Caco-2 (cell line): ENCODE data around the gene CEP83. TPM values are rescaled to one million over a fixed set of nuclear protein-coding genes. Genes with fewer than 3 reads are reported as not detected.
"Not testable (repeated sequence)": the region's sequence is repeated elsewhere in the genome, so short reads cannot be mapped to it uniquely, and the experiment has no call there.

Source experiments
- BruUV-seq: library from RNA; stranded (reverse); fragments of 400-500 nt; replicated peaks from 2 replicates; lab custom pipeline; 2021; lab: Mats Ljungman, UMichigan
- CTCF ChIA-PET: fragments of 300-600 bp; sonication (Branson Sonifier 250); formaldehyde crosslinking; loops from one replicate; lab custom pipeline; 2022; ENCODE audit warnings: antibody characterized with exemption; lab: Charles Lee
- POLR2A ChIA-PET: fragments of 300-600 bp; sonication (Branson Sonifier 250); formaldehyde crosslinking; loops from one replicate; lab custom pipeline; 2022; ENCODE audit warnings: antibody characterized with exemption; lab: Charles Lee
- DNase-seq, 2 experiments: peaks; one replicate each; pipeline versions ENCODE4 v3.0.0 to v3.0.0-alpha.2; 2020 to 2022
- H3K27me3 ChIP-seq: replicated peaks from 2 replicates; pipeline ENCODE4 v1.6.0; 2011; ENCODE audit warnings: low read length; ENCODE audit not compliant: control insufficient read depth, insufficient read depth
- H3K36me3 ChIP-seq: 2 replicates; pipeline ENCODE4 v1.5.1; 2011; ENCODE audit warnings: low read length; ENCODE audit not compliant: control insufficient read depth, insufficient read depth
- H3K4me1 ChIP-seq: fragments of 250-450 bp; sonication (Bioruptor Pico); 2 replicates; pipeline ENCODE4 v1.5.1; 2020; ENCODE audit warnings: mild to moderate bottlenecking
- H3K4me3 ChIP-seq: 2 replicates; pipeline ENCODE4 v1.5.1; 2011; ENCODE audit warnings: low read depth, mild to moderate bottlenecking, control low read depth, low read length
- H3K9me3 ChIP-seq: fragments of 250-450 bp; sonication (Bioruptor Pico); 2 replicates; pipeline ENCODE4 v1.5.1; 2020; ENCODE audit warnings: mild to moderate bottlenecking, moderate library complexity
- H3K27ac Mint-ChIP-seq: one replicate; pipeline ENCODE4 v1.8.0; 2022; ENCODE audit warnings: mixed read lengths; ENCODE audit not compliant: unreplicated experiment
- H3K27me3 Mint-ChIP-seq: one replicate; pipeline ENCODE4 v1.8.0; 2022; ENCODE audit warnings: mixed read lengths; ENCODE audit not compliant: insufficient read depth, unreplicated experiment
- H3K36me3 Mint-ChIP-seq: one replicate; pipeline ENCODE4 v1.8.0; 2022; ENCODE audit warnings: mild to moderate bottlenecking, mixed read lengths; ENCODE audit not compliant: insufficient read depth, unreplicated experiment
- H3K4me1 Mint-ChIP-seq: one replicate; pipeline ENCODE4 v1.8.0; 2022; ENCODE audit warnings: low read depth, mixed read lengths; ENCODE audit not compliant: unreplicated experiment
- H3K4me3 Mint-ChIP-seq: one replicate; pipeline ENCODE4 v1.8.0; 2022; ENCODE audit warnings: mild to moderate bottlenecking, moderate library complexity, mixed read lengths; ENCODE audit not compliant: unreplicated experiment
- H3K9me3 Mint-ChIP-seq: one replicate; pipeline ENCODE4 v1.8.0; 2022; ENCODE audit warnings: mixed read lengths; ENCODE audit not compliant: unreplicated experiment
- intact Hi-C: fragments of 100-400 bp; cut with micrococcal nuclease; formaldehyde crosslinking; loops from one replicate; pipeline ENCODE4 v1.10.0; 2022; ENCODE audit not compliant: unreplicated experiment
- total RNA-seq: library from RNA; stranded (reverse); gene quantifications from 2 replicates; pipeline ENCODE4 v1.2.3, GENCODE V29; 2022
- TF ChIP-seq, protein P1 (sequence below), 2 experiments: fragments of 200-600 bp in 1 of 2; IDR thresholded peaks; 1 replicate in 1 of 2; 2 replicates in 1 of 2; pipeline versions ENCODE4 v1.5.1 to v1.8.0; 2011 to 2022; ENCODE audit warnings: antibody characterized with exemption in 1 of 2, control low read depth in 1 of 2, inconsistent platforms in 1 of 2, low read depth in 1 of 2, low read length in 1 of 2, mild to moderate bottlenecking in 1 of 2, moderate library complexity in 1 of 2; ENCODE audit not compliant: insufficient read depth in 1 of 2, severe bottlenecking in 1 of 2, unreplicated experiment in 1 of 2

The CEP83 gene
- total RNA-seq, 1 experiment from 2014 or later, result 23.3 TPM

DNA sequence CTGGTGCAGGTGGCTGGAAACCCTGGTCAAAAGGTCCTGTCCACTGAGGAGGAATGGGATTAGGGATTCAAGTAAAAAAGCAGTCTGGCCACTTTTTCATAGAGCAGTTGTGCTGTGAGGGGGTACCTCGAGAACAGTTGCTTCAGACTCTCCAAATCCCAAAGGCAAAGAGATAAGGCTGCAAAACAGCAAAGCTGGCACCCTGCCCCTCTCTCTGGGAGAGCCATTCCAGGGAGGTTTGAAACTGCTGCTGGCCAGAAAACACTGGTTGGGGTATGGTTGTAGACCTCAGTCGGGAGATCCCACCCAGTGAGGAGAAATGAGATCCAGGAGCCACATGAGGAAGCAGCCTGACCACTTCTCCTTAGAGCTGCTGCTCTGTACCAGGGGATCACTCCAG, 137.3 kb downstream of the CEP83 start:
- no peaks in the 10 kb centered on the region for H3K4me1 ChIP-seq
- Mint-ChIP-seq H3K27ac (no peak overlapping the region), H3K9me3 (peaks cover 54% of the 10 kb centered on the region), H3K27me3 (no peaks in the 10 kb centered on the region), H3K4me1 (no peaks in the 10 kb centered on the region), H3K36me3 (peaks cover 47% of the 10 kb centered on the region), H3K4me3 (no peak overlapping the region)
- POLR2A ChIA-PET, result no interaction called here
- no peaks in the 10 kb centered on the region for H3K27me3 ChIP-seq
- H3K4me3 ChIP-seq, result no peak overlapping the region
- H3K9me3 ChIP-seq, result peaks cover 16% of the 10 kb centered on the region
- peaks cover 8% of the 10 kb centered on the region for H3K36me3 ChIP-seq
- CTCF ChIA-PET, result no interaction called here
- BruUV-seq, result no TSS peak
- DNase-seq, result no peak
- TF ChIP-seq, protein P1, sequence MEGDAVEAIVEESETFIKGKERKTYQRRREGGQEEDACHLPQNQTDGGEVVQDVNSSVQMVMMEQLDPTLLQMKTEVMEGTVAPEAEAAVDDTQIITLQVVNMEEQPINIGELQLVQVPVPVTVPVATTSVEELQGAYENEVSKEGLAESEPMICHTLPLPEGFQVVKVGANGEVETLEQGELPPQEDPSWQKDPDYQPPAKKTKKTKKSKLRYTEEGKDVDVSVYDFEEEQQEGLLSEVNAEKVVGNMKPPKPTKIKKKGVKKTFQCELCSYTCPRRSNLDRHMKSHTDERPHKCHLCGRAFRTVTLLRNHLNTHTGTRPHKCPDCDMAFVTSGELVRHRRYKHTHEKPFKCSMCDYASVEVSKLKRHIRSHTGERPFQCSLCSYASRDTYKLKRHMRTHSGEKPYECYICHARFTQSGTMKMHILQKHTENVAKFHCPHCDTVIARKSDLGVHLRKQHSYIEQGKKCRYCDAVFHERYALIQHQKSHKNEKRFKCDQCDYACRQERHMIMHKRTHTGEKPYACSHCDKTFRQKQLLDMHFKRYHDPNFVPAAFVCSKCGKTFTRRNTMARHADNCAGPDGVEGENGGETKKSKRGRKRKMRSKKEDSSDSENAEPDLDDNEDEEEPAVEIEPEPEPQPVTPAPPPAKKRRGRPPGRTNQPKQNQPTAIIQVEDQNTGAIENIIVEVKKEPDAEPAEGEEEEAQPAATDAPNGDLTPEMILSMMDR (IDR thresholded peaks at IDR 0.05; ENCODE audit: insufficient read depth in 1 of 2, low read depth in 1 of 2, low read length in 1 of 2, severe bottlenecking in 1 of 2, unreplicated experiment in 1 of 2), result no peak
- intact Hi-C loops, result no loop called here

DNA sequence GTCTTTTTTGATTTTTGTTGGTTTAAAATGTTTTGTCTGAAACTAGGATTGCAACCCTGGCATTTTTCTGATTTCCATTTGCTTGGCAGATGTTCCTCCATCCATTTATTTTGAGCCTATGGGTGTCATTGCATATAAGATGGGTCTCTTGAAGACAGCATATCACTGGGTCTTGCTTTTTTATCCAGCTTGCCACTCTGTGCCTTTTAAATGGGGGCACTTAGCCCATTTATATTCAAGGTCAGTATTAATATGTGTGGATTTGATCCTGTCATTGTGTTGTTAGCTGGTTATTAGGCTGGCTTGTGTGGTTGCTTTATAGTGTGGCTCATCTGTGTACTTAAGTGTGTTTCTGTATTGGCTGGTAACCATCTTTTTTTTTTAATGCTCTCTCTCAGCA, 139.6 kb downstream of the CEP83 start:
- intact Hi-C loops, result no loop called here
- no peaks in the 10 kb centered on the region for H3K27me3 Mint-ChIP-seq
- H3K36me3 Mint-ChIP-seq, result peaks cover 39% of the 10 kb centered on the region
- POLR2A ChIA-PET, result no interaction called here
- no peak for DNase-seq
- H3K4me1 Mint-ChIP-seq, result no peaks in the 10 kb centered on the region
- Histone ChIP-seq H3K4me1 (no peaks in the 10 kb centered on the region), H3K27me3 (no peaks in the 10 kb centered on the region), H3K4me3 (no peak overlapping the region), H3K36me3 (peaks cover 8% of the 10 kb centered on the region), H3K9me3 (peaks cover 16% of the 10 kb centered on the region)
- TF ChIP-seq, protein P1 (IDR thresholded peaks at IDR 0.05; ENCODE audit: insufficient read depth in 1 of 2, low read depth in 1 of 2, low read length in 1 of 2, severe bottlenecking in 1 of 2, unreplicated experiment in 1 of 2), result no peak
- no peak overlapping the region for H3K4me3 Mint-ChIP-seq
- CTCF ChIA-PET, result no interaction called here
- no TSS peak for BruUV-seq
- H3K27ac Mint-ChIP-seq, result no peak overlapping the region
- peaks cover 58% of the 10 kb centered on the region for H3K9me3 Mint-ChIP-seq

DNA sequence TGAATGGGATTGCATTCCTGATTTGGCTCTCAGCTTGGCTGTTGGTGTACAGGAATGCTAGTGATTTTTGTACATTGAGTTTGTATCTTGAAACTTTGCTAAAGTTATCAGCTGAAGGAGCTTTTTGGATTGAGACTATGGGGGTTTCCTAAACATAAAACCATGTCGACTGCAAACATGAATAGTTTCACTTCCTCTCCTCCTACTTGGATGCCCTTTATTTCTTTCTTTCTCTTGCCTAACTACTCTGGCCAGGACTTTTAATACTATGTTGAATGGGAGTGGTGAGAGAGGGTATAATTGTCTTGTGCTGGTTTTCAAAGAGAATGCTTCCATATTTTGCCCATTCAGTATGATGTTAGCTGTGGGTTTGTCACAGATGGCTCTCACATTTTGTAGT, 141.5 kb downstream of the CEP83 start:
- H3K4me3 Mint-ChIP-seq, result no peak overlapping the region
- no peaks in the 10 kb centered on the region for H3K27me3 Mint-ChIP-seq
- TF ChIP-seq, protein P1 (IDR thresholded peaks at IDR 0.05; ENCODE audit: insufficient read depth in 1 of 2, low read depth in 1 of 2, low read length in 1 of 2, severe bottlenecking in 1 of 2, unreplicated experiment in 1 of 2), result no peak
- H3K4me3 ChIP-seq, result no peak overlapping the region
- DNase-seq, result no peak
- ChIA-PET CTCF (no interaction called here), POLR2A (no interaction called here)
- H3K36me3 ChIP-seq, result peaks cover 8% of the 10 kb centered on the region
- no TSS peak for BruUV-seq
- H3K36me3 Mint-ChIP-seq, result peaks cover 41% of the 10 kb centered on the region
- H3K27me3 ChIP-seq, result no peaks in the 10 kb centered on the region
- H3K27ac Mint-ChIP-seq, result no peak overlapping the region
- no peaks in the 10 kb centered on the region for H3K4me1 ChIP-seq
- intact Hi-C loops, result no loop called here
- peaks cover 48% of the 10 kb centered on the region for H3K9me3 Mint-ChIP-seq
- H3K4me1 Mint-ChIP-seq, result no peaks in the 10 kb centered on the region
- H3K9me3 ChIP-seq, result peaks cover 16% of the 10 kb centered on the region

DNA sequence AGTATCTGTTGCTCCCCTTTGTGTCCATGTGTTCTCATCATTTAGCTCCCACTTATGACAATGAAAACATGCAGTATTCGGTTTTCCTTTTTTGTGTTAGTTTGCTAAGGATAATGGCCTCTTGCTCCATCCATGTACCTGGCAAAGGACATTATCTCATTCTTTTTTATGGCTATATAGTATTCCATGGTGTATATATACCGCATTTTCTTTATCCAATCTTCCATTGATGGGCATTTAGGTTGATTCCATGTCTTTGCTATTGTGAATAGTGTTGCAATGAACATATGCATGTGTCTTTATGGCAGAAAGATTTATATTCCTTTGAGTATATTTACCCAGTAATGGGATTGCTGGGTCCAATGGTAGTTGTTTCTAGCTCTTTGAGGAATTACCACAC, 143.1 kb downstream of the CEP83 start:
- H3K36me3 ChIP-seq, H3K4me3 ChIP-seq, H3K27me3 Mint-ChIP-seq, H3K4me1 ChIP-seq, H3K4me1 Mint-ChIP-seq, CTCF ChIA-PET, DNase-seq, intact Hi-C loops, H3K4me3 Mint-ChIP-seq, H3K27me3 ChIP-seq, H3K27ac Mint-ChIP-seq, BruUV-seq, POLR2A ChIA-PET: not testable (repeated sequence)
- Mint-ChIP-seq H3K9me3 (peaks cover 46% of the 10 kb centered on the region), H3K36me3 (peaks cover 35% of the 10 kb centered on the region)
- H3K9me3 ChIP-seq, result peaks cover 14% of the 10 kb centered on the region
